SK-N-SH (cell line): Measurements from ENCODE around the gene ABCG1. TPM values are rescaled to one million over a fixed set of nuclear protein-coding genes. Genes with fewer than 3 reads are reported as not detected.

Experiments
- CTCF ChIA-PET: fragments of 300-600, 350-600 bp; formaldehyde crosslinking; extraction: SDS; loops from one replicate; lab custom pipeline; 2021; lab: Yijun Ruan, JAX
- POLR2A ChIA-PET: fragments of 350-600 bp; sonication (Branson Sonifier 250); formaldehyde crosslinking; extraction: SDS; loops from one replicate; lab custom pipeline; 2020; ENCODE audit warnings: antibody characterized with exemption, inconsistent platforms; lab: Yijun Ruan, JAX
- DNase-seq: peaks from one replicate; pipeline ENCODE4 v3.0.0; 2012
- H2AFZ ChIP-seq: fragments of 200-600 bp; sonication (generic); 2 replicates; pipeline ENCODE4 v1.8.1; 2016; ENCODE audit warnings: antibody characterized with exemption, mild to moderate bottlenecking, low read depth
- H3F3A ChIP-seq: fragments of 200-600 bp; sonication (generic); replicated peaks from 2 replicates; pipeline ENCODE3; 2016; ENCODE audit warnings: antibody characterized with exemption, mild to moderate bottlenecking; ENCODE audit not compliant: insufficient read depth
- H3K27ac ChIP-seq, 2 experiments: fragments of 200-500 bp in 1 of 2; fragments of 200-600 bp in 1 of 2; sonication (Bioruptor generic) in 1 of 2; sonication (generic), shearing (Covaris generic) in 1 of 2; 2 replicates each; pipeline versions ENCODE4 v1.5.1 to v1.6.1; 2014 to 2016; ENCODE audit warnings: low read depth in 2 of 2, inconsistent platforms in 1 of 2, low read length in 1 of 2, mild to moderate bottlenecking in 1 of 2, mixed read lengths in 1 of 2
- H3K27me3 ChIP-seq: fragments of 200-600 bp; sonication (generic), shearing (Covaris generic); 2 replicates; pipeline ENCODE4 v1.6.1; 2016; ENCODE audit warnings: mixed run types; ENCODE audit not compliant: insufficient read depth
- H3K36me3 ChIP-seq, 2 experiments: fragments of 200-500 bp in 1 of 2; fragments of 200-600 bp in 1 of 2; sonication (Bioruptor generic) in 1 of 2; sonication (generic) in 1 of 2; replicated peaks in 1 of 2; 2 replicates each; pipeline versions ENCODE3 to v1.5.1; 2014 to 2016; ENCODE audit warnings: low read length in 1 of 2, mild to moderate bottlenecking in 1 of 2; ENCODE audit not compliant: insufficient read depth in 2 of 2, control insufficient read depth in 1 of 2
- H3K4me1 ChIP-seq, 2 experiments: fragments of 200-500 bp in 1 of 2; fragments of 200-600 bp in 1 of 2; sonication (Bioruptor generic) in 1 of 2; sonication (generic), shearing (Covaris generic) in 1 of 2; 2 replicates each; pipeline versions ENCODE4 v1.5.1 to v1.6.1; 2014 to 2016; ENCODE audit warnings: low read depth in 1 of 2, low read length in 1 of 2, mixed run types in 1 of 2; ENCODE audit not compliant: insufficient read depth in 2 of 2, control insufficient read depth in 1 of 2
- H3K4me2 ChIP-seq: fragments of 200-600 bp; sonication (generic), shearing (Covaris generic); 2 replicates; pipeline ENCODE4 v1.6.1; 2017; ENCODE audit warnings: mixed run types
- H3K4me3 ChIP-seq, 2 experiments: fragments of 200-500 bp in 1 of 2; fragments of 200-600 bp in 1 of 2; sonication (Bioruptor generic) in 1 of 2; sonication (generic), shearing (Covaris generic) in 1 of 2; 2 replicates each; pipeline versions ENCODE4 v1.5.1 to v1.8.1; 2014 to 2016; ENCODE audit warnings: low read depth in 2 of 2, inconsistent platforms in 1 of 2, low read length in 1 of 2, mild to moderate bottlenecking in 1 of 2, mixed read lengths in 1 of 2, moderate library complexity in 1 of 2
- H3K79me2 ChIP-seq: fragments of 200-600 bp; sonication (generic); 2 replicates; pipeline ENCODE4 v1.8.1; 2017; ENCODE audit warnings: mild to moderate bottlenecking; ENCODE audit not compliant: insufficient read depth
- H3K9ac ChIP-seq: fragments of 200-600 bp; sonication (generic); 2 replicates; pipeline ENCODE4 v1.6.1; 2017; ENCODE audit warnings: mixed run types
- H3K9me2 ChIP-seq: fragments of 200-600 bp; sonication (generic); 2 replicates; pipeline ENCODE4 v1.6.1; 2017; ENCODE audit warnings: mixed run types
- H3K9me3 ChIP-seq: fragments of 200-600 bp; sonication (generic); 2 replicates; pipeline ENCODE4 v1.6.1; 2017; ENCODE audit warnings: mixed run types, mild to moderate bottlenecking, moderate library complexity
- H4K20me1 ChIP-seq: fragments of 200-600 bp; sonication (generic); 2 replicates; pipeline ENCODE4 v1.6.1; 2017; ENCODE audit warnings: mild to moderate bottlenecking, mixed run types; ENCODE audit not compliant: insufficient read depth
- CHD2 ChIP-seq: fragments of 150-350 bp; IDR thresholded peaks from 2 replicates; pipeline ENCODE4 v1.6.1; 2018; ENCODE audit warnings: low read length; ENCODE audit not compliant: partially characterized antibody
- ELF1 ChIP-seq: IDR thresholded peaks from 2 replicates; pipeline ENCODE4 v1.4.0; 2012
- EP300 ChIP-seq, 2 experiments: IDR thresholded peaks; 2 replicates each; pipeline versions ENCODE4 v1.4.0 to v1.6.1; 2012; ENCODE audit warnings: borderline replicate concordance in 1 of 2, low read depth in 1 of 2, low read length in 1 of 2
- EZH2phosphoT487 ChIP-seq: fragments of 200-600 bp; sonication (generic); IDR thresholded peaks from 2 replicates; pipeline ENCODE4 v1.6.1; 2017; ENCODE audit warnings: low read depth, mixed run types, mild to moderate bottlenecking, antibody characterized with exemption, moderate library complexity, borderline replicate concordance
- FOXJ3 ChIP-seq: sonication (generic); formaldehyde crosslinking; IDR thresholded peaks from 2 replicates; pipeline ENCODE4 v1.5.1; 2020; ENCODE audit warnings: mild to moderate bottlenecking, missing genetic modification reagents
- FOXM1 ChIP-seq: IDR thresholded peaks from 2 replicates; pipeline ENCODE4 v1.4.0; 2012; ENCODE audit warnings: low read depth, mild to moderate bottlenecking
- IRF3 ChIP-seq: fragments of 150-350 bp; IDR thresholded peaks from 2 replicates; pipeline ENCODE4 v1.6.1; 2016; ENCODE audit warnings: mild to moderate bottlenecking, low read depth, low read length
- JUND ChIP-seq: IDR thresholded peaks from 2 replicates; pipeline ENCODE4 v1.4.0; 2012
- NRF1 ChIP-seq: IDR thresholded peaks from 2 replicates; pipeline ENCODE4 v1.6.1; 2012; ENCODE audit warnings: low read depth, mild to moderate bottlenecking, low read length
- RAD21 ChIP-seq: IDR thresholded peaks from 2 replicates; pipeline ENCODE4 v1.6.1; 2012; ENCODE audit warnings: mild to moderate bottlenecking, low read length
- RFX5 ChIP-seq: IDR thresholded peaks from 2 replicates; pipeline ENCODE4 v1.6.1; 2012; ENCODE audit warnings: mild to moderate bottlenecking, improper control_type of control experiment, low read length
- USF2 ChIP-seq: fragments of 150-350 bp; IDR thresholded peaks from 2 replicates; pipeline ENCODE4 v1.6.1; 2017; ENCODE audit warnings: antibody characterized with exemption, low read length, low read depth, borderline replicate concordance
- WGBS: methylation state at CpG from one replicate; pipeline ENCODE4 v1.1.6; 2017; ENCODE audit warnings: low lambda C conversion rate; 5-methylcytosine and 5-hydroxymethylcytosine counted together
- polyA plus RNA-seq, 3 experiments: library from polyadenylated mRNA; depleted of rRNA; stranded (reverse); fragments of >200 nt; gene quantifications; 2 replicates each; pipeline ENCODE4 v1.2.3, GENCODE V29; 2012
- TF ChIP-seq, protein P1 (sequence below): IDR thresholded peaks from 2 replicates; pipeline ENCODE4 v1.6.1; 2012; ENCODE audit warnings: mild to moderate bottlenecking, low read depth, low read length, moderate library complexity
- TF ChIP-seq, protein P2 (sequence below): fragments of 200-600 bp; sonication (generic); IDR thresholded peaks from 2 replicates; pipeline ENCODE4 v1.6.1; 2017; ENCODE audit warnings: antibody characterized with exemption, mild to moderate bottlenecking, moderate library complexity

Gene ABCG1
- polyA plus RNA-seq, 1 of the 3 experiments (the other 2 are of a cell fraction): 0.07 TPM

GRCh38 chr21:42186591-42186990 is 32.3 kb upstream of the ABCG1 start:
- DNase-seq: no peak
- Histone ChIP-seq H3K4me3 (no peak overlapping the region), H3K9ac (no peak overlapping the region), H3K4me2 (no peak overlapping the region), H3K36me3 (no peaks in the 10 kb centered on the region), H3K9me3 (no peaks in the 10 kb centered on the region), H2AFZ (no peak overlapping the region), H3K79me2 (no peaks in the 10 kb centered on the region), H4K20me1 (no peaks in the 10 kb centered on the region), H3F3A (no peaks in the 10 kb centered on the region), H3K27me3 (no peaks in the 10 kb centered on the region), H3K9me2 (no peaks in the 10 kb centered on the region), H3K27ac (no peak overlapping the region), H3K4me1 (no peaks in the 10 kb centered on the region; a peak in 1 of 4 replicates)
- WGBS: 18% methylated on average over 2 of the region's 2 CpGs
- no peak for TF ChIP-seq EP300 (IDR thresholded peaks at IDR 0.05; ENCODE audit: borderline replicate concordance in 1 of 2, low read depth in 1 of 2, low read length in 1 of 2)
- no peak for TF ChIP-seq FOXM1
- CTCF ChIA-PET: no interaction called here
- POLR2A ChIA-PET: no interaction called here

- POLR2A ChIA-PET: no interaction called here
Observed at GRCh38 chr21:42187976-42188653, 30.8 kb upstream of the ABCG1 start.

More at GRCh38 chr21:42187976-42188653, 30.8 kb upstream of the ABCG1 start:
- Histone ChIP-seq H3K36me3 (no peaks in the 10 kb centered on the region), H3F3A (no peaks in the 10 kb centered on the region)
- no peak for DNase-seq
- TF ChIP-seq, protein P1, sequence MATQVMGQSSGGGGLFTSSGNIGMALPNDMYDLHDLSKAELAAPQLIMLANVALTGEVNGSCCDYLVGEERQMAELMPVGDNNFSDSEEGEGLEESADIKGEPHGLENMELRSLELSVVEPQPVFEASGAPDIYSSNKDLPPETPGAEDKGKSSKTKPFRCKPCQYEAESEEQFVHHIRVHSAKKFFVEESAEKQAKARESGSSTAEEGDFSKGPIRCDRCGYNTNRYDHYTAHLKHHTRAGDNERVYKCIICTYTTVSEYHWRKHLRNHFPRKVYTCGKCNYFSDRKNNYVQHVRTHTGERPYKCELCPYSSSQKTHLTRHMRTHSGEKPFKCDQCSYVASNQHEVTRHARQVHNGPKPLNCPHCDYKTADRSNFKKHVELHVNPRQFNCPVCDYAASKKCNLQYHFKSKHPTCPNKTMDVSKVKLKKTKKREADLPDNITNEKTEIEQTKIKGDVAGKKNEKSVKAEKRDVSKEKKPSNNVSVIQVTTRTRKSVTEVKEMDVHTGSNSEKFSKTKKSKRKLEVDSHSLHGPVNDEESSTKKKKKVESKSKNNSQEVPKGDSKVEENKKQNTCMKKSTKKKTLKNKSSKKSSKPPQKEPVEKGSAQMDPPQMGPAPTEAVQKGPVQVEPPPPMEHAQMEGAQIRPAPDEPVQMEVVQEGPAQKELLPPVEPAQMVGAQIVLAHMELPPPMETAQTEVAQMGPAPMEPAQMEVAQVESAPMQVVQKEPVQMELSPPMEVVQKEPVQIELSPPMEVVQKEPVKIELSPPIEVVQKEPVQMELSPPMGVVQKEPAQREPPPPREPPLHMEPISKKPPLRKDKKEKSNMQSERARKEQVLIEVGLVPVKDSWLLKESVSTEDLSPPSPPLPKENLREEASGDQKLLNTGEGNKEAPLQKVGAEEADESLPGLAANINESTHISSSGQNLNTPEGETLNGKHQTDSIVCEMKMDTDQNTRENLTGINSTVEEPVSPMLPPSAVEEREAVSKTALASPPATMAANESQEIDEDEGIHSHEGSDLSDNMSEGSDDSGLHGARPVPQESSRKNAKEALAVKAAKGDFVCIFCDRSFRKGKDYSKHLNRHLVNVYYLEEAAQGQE: no peak
- TF ChIP-seq EZH2phosphoT487 (no peak), ELF1 (no peak), RAD21 (no peak), EP300 (IDR thresholded peaks at IDR 0.05; ENCODE audit: borderline replicate concordance in 1 of 2, low read depth in 1 of 2, low read length in 1 of 2) (no peak), CHD2 (no peak), USF2 (no peak), IRF3 (no peak), RFX5 (no peak), JUND (no peak), FOXJ3 (CRISPR knock-in tag) (no peak), NRF1 (no peak)
- TF ChIP-seq, protein P2, sequence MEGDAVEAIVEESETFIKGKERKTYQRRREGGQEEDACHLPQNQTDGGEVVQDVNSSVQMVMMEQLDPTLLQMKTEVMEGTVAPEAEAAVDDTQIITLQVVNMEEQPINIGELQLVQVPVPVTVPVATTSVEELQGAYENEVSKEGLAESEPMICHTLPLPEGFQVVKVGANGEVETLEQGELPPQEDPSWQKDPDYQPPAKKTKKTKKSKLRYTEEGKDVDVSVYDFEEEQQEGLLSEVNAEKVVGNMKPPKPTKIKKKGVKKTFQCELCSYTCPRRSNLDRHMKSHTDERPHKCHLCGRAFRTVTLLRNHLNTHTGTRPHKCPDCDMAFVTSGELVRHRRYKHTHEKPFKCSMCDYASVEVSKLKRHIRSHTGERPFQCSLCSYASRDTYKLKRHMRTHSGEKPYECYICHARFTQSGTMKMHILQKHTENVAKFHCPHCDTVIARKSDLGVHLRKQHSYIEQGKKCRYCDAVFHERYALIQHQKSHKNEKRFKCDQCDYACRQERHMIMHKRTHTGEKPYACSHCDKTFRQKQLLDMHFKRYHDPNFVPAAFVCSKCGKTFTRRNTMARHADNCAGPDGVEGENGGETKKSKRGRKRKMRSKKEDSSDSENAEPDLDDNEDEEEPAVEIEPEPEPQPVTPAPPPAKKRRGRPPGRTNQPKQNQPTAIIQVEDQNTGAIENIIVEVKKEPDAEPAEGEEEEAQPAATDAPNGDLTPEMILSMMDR: no peak
- TF ChIP-seq, all 33 proteins: peak for 0
- no peaks in the 10 kb centered on the region for H3K27me3 ChIP-seq
- no peak overlapping the region for H3K27ac ChIP-seq
- CTCF ChIA-PET: interaction anchor here (0.7 kb wide), 1 partner anchor 42 kb away, joined by 3 read pairs; no protein-coding TSS in a partner anchor
- H3K79me2 ChIP-seq: no peaks in the 10 kb centered on the region
- H3K9ac ChIP-seq: no peak overlapping the region
- no peak overlapping the region for H3K4me3 ChIP-seq
- H3K9me2 ChIP-seq: no peaks in the 10 kb centered on the region
- no peak overlapping the region for H2AFZ ChIP-seq
- no peaks in the 10 kb centered on the region for H3K9me3 ChIP-seq
- WGBS: 74% methylated on average over 8 of the region's 8 CpGs
- no peak overlapping the region for H3K4me2 ChIP-seq
- H3K4me1 ChIP-seq: no peaks in the 10 kb centered on the region; a peak in 1 of 4 replicates
- H4K20me1 ChIP-seq: no peaks in the 10 kb centered on the region
